NCI-H1092 (cell line): Measurements from ENCODE around the gene TNFSF11.
"Not testable (repeated sequence)": the region's sequence is repeated elsewhere in the genome, so short reads cannot be mapped to it uniquely, and the experiment has no call there.

Experiments
- DNase-seq: peaks from one replicate; lab custom pipeline; 2025; lab: John Stamatoyannopoulos, UW

TNFSF11 gene

GRCh38 chr13:42560320-42560719 lies 13.6 kb upstream of the TNFSF11 start:
- DNase-seq, result not testable (repeated sequence)

- DNase-seq, result no peak
These were observed 12.0 kb upstream of the TNFSF11 start for GRCh38 chr13:42561752-42562467.

GRCh38 chr13:42567906-42568305 lies 6.0 kb upstream of the TNFSF11 start:
- DNase-seq, result no peak

- DNase-seq, result no peak
These were observed 4.2 kb upstream of the TNFSF11 start for GRCh38 chr13:42569576-42570344.

- no peak for DNase-seq
These were observed 2.1 kb upstream of the TNFSF11 start for GRCh38 chr13:42571895-42572294.

GRCh38 chr13:42574435-42575311 lies 721 bp downstream of the TNFSF11 start:
- DNase-seq, result no peak

- no peak for DNase-seq
These were observed 2.0 kb downstream of the TNFSF11 start for GRCh38 chr13:42575938-42576337.

- DNase-seq, result no peak
These were observed 3.6 kb downstream of the TNFSF11 start for GRCh38 chr13:42577538-42577937.

GRCh38 chr13:42580644-42581043 lies 6.7 kb downstream of the TNFSF11 start:
- no peak for DNase-seq

- no peak for DNase-seq
These were observed 7.5 kb downstream of the TNFSF11 start for GRCh38 chr13:42581427-42581826.

- DNase-seq, result no peak
These were observed 17.6 kb downstream of the TNFSF11 start for GRCh38 chr13:42591602-42592001.

GRCh38 chr13:42592915-42593900 lies 19.3 kb downstream of the TNFSF11 start:
- DNase-seq, result no peak

GRCh38 chr13:42594481-42595252 lies 20.7 kb downstream of the TNFSF11 start:
- peak; percentile 54 for DNase-seq

- no peak for DNase-seq
These were observed 21.3 kb downstream of the TNFSF11 start for GRCh38 chr13:42595253-42595571.

GRCh38 chr13:42597505-42597904 lies 23.6 kb downstream of the TNFSF11 start:
- no peak for DNase-seq

GRCh38 chr13:42600943-42601342 lies 27.0 kb downstream of the TNFSF11 start:
- no peak for DNase-seq

GRCh38 chr13:42602906-42603305 lies 29.0 kb downstream of the TNFSF11 start:
- no peak for DNase-seq

GRCh38 chr13:42603571-42603970 lies 29.6 kb downstream of the TNFSF11 start:
- DNase-seq, result no peak

- no peak for DNase-seq
These were observed 33.6 kb downstream of the TNFSF11 start for GRCh38 chr13:42607546-42607945.

GRCh38 chr13:42610649-42611048 lies 36.7 kb downstream of the TNFSF11 start:
- DNase-seq, result no peak
